ENCODE data around the gene PSMA5.
"Not testable (repeated sequence)": the region's sequence is repeated elsewhere in the genome, so short reads cannot be mapped to it uniquely, and the experiment has no call there.

Gene PSMA5

GRCh38 chr1:109391626-109392025 lies 34.6 kb downstream of the PSMA5 start:
- DNase-seq: no peak

- no peak for DNase-seq
These were observed 35.1 kb downstream of the PSMA5 start for GRCh38 chr1:109391157-109391556.

GRCh38 chr1:109389638-109390341 lies 36.5 kb downstream of the PSMA5 start:
- DNase-seq: no peak

GRCh38 chr1:109388884-109389637 lies 37.2 kb downstream of the PSMA5 start:
- no peak for DNase-seq

GRCh38 chr1:109388208-109388711 lies 38.0 kb downstream of the PSMA5 start:
- DNase-seq: no peak

GRCh38 chr1:109386054-109386717 lies 40.1 kb downstream of the PSMA5 start:
- no peak for DNase-seq

GRCh38 chr1:109385417-109385816 lies 40.8 kb downstream of the PSMA5 start:
- DNase-seq: peak; percentile 56

- DNase-seq: no peak
These were observed 42.4 kb downstream of the PSMA5 start for GRCh38 chr1:109383854-109384253.

GRCh38 chr1:109383087-109383779 lies 43.0 kb downstream of the PSMA5 start:
- DNase-seq: no peak

GRCh38 chr1:109381573-109381972 lies 44.7 kb downstream of the PSMA5 start:
- no peak for DNase-seq

GRCh38 chr1:109379907-109380306 lies 46.3 kb downstream of the PSMA5 start:
- no peak for DNase-seq

GRCh38 chr1:109379422-109379821 lies 46.8 kb downstream of the PSMA5 start:
- no peak for DNase-seq

GRCh38 chr1:109377698-109378097 lies 48.5 kb downstream of the PSMA5 start:
- DNase-seq: no peak

GRCh38 chr1:109373696-109374095 lies 52.6 kb downstream of the PSMA5 start:
- DNase-seq: not testable (repeated sequence)

GRCh38 chr1:109373126-109373525 lies 53.1 kb downstream of the PSMA5 start:
- DNase-seq: no peak

- DNase-seq: no peak
These were observed 54.0 kb downstream of the PSMA5 start for GRCh38 chr1:109372281-109372680.

GRCh38 chr1:109371341-109371739 lies 54.9 kb downstream of the PSMA5 start:
- no peak for DNase-seq

- no peak for DNase-seq
These were observed 55.4 kb downstream of the PSMA5 start for GRCh38 chr1:109370712-109371340.

GRCh38 chr1:109369167-109369746 lies 57.0 kb downstream of the PSMA5 start:
- DNase-seq: no peak

GRCh38 chr1:109368464-109368863 lies 57.8 kb downstream of the PSMA5 start:
- no peak for DNase-seq

GRCh38 chr1:109367626-109368025 lies 58.6 kb downstream of the PSMA5 start:
- DNase-seq: no peak

- DNase-seq: no peak
These were observed 60.5 kb downstream of the PSMA5 start for GRCh38 chr1:109365642-109366204.

Data from NCI-H1694 treated with DMSO at 0.1 percent for 48 hours (cell line).